ENCODE data around the gene TTLL8.

The TTLL8 gene

GRCh38 chr22:50085211-50085972, 27.3 kb upstream of the TTLL8 start, which contains the start of gene MLC1:
Gene MLC1, minus strand, starts transcription at chr22:50085426. Its CDS starts 524 bp downstream, at chr22:50084902.
- Histone ChIP-seq H3K27ac (peak within 1 kb of the TSS; percentile 54), H3K27me3 (no peaks in the 10 kb centered on the region), H3K36me3 (peaks cover under 1% of the 10 kb centered on the region), H3K4me1 (ENCODE audit: control insufficient read depth in 1 of 2, insufficient read depth in 1 of 2, low read depth in 1 of 2, low read length in 1 of 2) (peaks cover 0 to 21% of the 10 kb centered on the region in 2 experiments), H3K9me3 (peaks cover 11% of the 10 kb centered on the region), H3K4me3 (ENCODE audit: low read depth in 1 of 2, low read length in 1 of 2) (peak within 1 kb of the TSS in 1 of 2 experiments; percentile 50)
- no peak for TF ChIP-seq CTCF (IDR thresholded peaks at IDR 0.05)

- TF ChIP-seq CTCF (IDR thresholded peaks at IDR 0.05), result no peak
- peaks cover 0 to 21% of the 10 kb centered on the region in 2 experiments for H3K4me1 ChIP-seq (ENCODE audit: control insufficient read depth in 1 of 2, insufficient read depth in 1 of 2, low read depth in 1 of 2, low read length in 1 of 2)
- H3K9me3 ChIP-seq, result peaks cover 11% of the 10 kb centered on the region
- no peaks in the 10 kb centered on the region for H3K27me3 ChIP-seq
- peak overlapping the region in 1 of 2 experiments; percentile 50 for H3K4me3 ChIP-seq (ENCODE audit: low read depth in 1 of 2, low read length in 1 of 2)
- H3K36me3 ChIP-seq, result peaks cover 9% of the 10 kb centered on the region
- H3K27ac ChIP-seq, result no peak overlapping the region
Measured at GRCh38 chr22:50084614-50085021, 26.5 kb upstream of the TTLL8 start.

- H3K27ac ChIP-seq, result no peak overlapping the region
- H3K4me1 ChIP-seq (ENCODE audit: control insufficient read depth in 1 of 2, insufficient read depth in 1 of 2, low read depth in 1 of 2, low read length in 1 of 2), result peaks cover 0 to 21% of the 10 kb centered on the region in 2 experiments
- H3K4me3 ChIP-seq (ENCODE audit: low read depth in 1 of 2, low read length in 1 of 2), result peak overlapping the region in 1 of 2 experiments; percentile 50
- no peaks in the 10 kb centered on the region for H3K27me3 ChIP-seq
- peaks cover 11% of the 10 kb centered on the region for H3K36me3 ChIP-seq
- H3K9me3 ChIP-seq, result peaks cover 11% of the 10 kb centered on the region
- no peak for TF ChIP-seq CTCF (IDR thresholded peaks at IDR 0.05)
Measured at GRCh38 chr22:50084080-50084477, 26.0 kb upstream of the TTLL8 start.

GRCh38 chr22:50083462-50084079, 25.5 kb upstream of the TTLL8 start:
- H3K4me3 ChIP-seq (ENCODE audit: low read depth in 1 of 2, low read length in 1 of 2), result no peak overlapping the region

GRCh38 chr22:50082961-50083461, 24.9 kb upstream of the TTLL8 start:
- H3K36me3 ChIP-seq, result peaks cover 16% of the 10 kb centered on the region
- TF ChIP-seq CTCF (IDR thresholded peaks at IDR 0.05), result no peak
- H3K27ac ChIP-seq, result no peak overlapping the region
- no peak overlapping the region for H3K4me3 ChIP-seq (ENCODE audit: low read depth in 1 of 2, low read length in 1 of 2)
- peaks cover 11% of the 10 kb centered on the region for H3K9me3 ChIP-seq
- H3K27me3 ChIP-seq, result no peaks in the 10 kb centered on the region
- H3K4me1 ChIP-seq (ENCODE audit: control insufficient read depth in 1 of 2, insufficient read depth in 1 of 2, low read depth in 1 of 2, low read length in 1 of 2), result peaks cover 0 to 21% of the 10 kb centered on the region in 2 experiments

More at GRCh38 chr22:50083462-50084079, 25.5 kb upstream of the TTLL8 start:
- Histone ChIP-seq H3K27me3 (no peaks in the 10 kb centered on the region), H3K4me1 (ENCODE audit: control insufficient read depth in 1 of 2, insufficient read depth in 1 of 2, low read depth in 1 of 2, low read length in 1 of 2) (peaks cover 0 to 21% of the 10 kb centered on the region in 2 experiments), H3K9me3 (peaks cover 11% of the 10 kb centered on the region), H3K36me3 (peaks cover 16% of the 10 kb centered on the region), H3K27ac (no peak overlapping the region)
- TF ChIP-seq CTCF (IDR thresholded peaks at IDR 0.05), result no peak
